GM18511 (cell line): Measurements from ENCODE around the gene PKIB.
A peak's percentile ranks its signal among the peaks of the same experiment; 100 is the strongest.

ENCODE experiments used
- ATAC-seq: cut with Tn5 transposase; IDR thresholded peaks from one replicate; pipeline ENCODE4 v1.9.1; 2021; ENCODE audit warnings: mild to moderate bottlenecking, moderate library complexity; ENCODE audit not compliant: unreplicated experiment

PKIB gene

GRCh38 chr6:122702841-122703240 lies 92.6 kb downstream of the PKIB start:
- no peak for ATAC-seq

DNA sequence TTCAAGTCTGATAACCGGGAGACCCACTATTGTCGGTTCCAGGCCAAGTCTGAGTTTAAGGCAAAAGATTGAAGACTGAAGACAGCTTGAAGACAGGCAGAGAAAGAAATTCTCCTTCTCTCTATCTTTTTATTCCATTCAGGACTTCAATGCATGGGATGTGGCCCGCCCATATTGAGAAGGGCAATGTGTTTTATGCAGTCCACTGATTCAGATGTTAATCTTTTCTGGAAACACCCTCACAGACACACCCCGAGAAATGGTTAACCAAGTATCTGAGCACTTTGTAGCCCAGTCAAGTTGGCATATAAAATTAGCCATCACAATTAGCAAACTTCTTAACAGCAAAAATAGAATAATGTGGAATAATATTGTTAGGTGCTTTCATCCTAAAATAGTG lies 93.9 kb downstream of the PKIB start:
- ATAC-seq: no peak

DNA sequence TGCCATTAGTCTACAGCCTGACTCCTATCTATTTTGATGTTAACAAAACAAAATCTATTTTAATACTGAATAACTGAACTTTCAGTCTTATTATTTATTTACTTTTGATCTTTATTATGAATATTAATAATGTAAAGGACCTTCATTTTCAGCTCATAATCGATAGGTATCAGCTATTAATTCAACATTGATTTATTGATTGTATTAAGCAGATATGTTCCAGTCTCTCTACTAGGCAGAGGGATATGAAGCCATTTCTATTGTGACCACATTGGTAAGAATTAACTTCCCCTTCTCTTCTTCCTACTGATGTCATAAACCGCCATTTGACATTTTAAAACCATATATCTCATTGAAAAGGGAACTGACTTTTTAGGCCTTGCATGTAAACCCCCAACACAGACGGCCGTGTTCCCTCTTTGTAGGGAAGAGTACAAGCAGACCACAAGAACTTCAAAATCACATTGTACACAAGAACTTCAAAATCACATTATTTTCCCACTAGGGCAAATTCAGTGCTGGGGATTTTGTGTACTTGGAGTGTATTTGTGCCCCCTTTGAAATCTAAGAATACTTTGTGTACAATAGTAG lies 99.8 kb downstream of the PKIB start:
- peak; percentile 88 for ATAC-seq

DNA sequence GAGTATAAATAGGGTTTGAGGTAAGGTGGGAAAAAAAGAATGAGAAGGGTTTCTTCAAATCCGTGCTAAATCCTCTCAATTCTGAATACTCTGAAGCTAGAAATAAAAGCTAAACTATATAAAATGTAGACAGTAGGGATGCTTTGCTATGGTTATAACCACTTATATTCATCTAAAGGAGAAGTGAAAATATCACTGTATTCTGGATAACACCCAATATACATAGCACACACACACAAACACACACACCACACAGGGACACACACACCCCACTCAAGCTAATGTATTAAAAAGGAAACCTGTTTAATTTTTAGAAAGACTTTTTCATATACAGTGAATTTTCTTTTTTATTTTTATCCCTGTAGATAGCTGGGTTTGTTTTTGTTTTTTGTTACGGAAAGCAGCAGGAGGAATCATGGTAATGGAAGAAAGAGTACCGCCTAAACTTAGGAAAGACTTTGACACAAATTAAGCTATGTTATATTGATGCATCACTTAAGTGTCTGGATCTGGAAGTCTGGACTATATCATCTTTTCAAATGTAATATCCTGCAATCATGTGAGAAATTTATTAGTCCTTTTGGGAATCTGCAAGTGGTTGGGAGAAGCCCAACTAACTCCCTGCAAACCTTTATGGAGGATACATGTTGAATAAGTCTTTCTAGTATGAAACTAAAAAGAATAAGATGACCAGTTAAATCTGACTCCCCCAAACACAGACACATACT lies 100.9 kb downstream of the PKIB start:
- ATAC-seq: no peak

- no peak for ATAC-seq
Measured at GRCh38 chr6:122712093-122712447, 101.9 kb downstream of the PKIB start.

GRCh38 chr6:122712448-122713137 lies 102.4 kb downstream of the PKIB start:
- ATAC-seq: no peak

GRCh38 chr6:122713138-122713537 lies 102.9 kb downstream of the PKIB start:
- ATAC-seq: no peak

GRCh38 chr6:122714059-122714458 lies 103.9 kb downstream of the PKIB start:
- ATAC-seq: no peak

DNA sequence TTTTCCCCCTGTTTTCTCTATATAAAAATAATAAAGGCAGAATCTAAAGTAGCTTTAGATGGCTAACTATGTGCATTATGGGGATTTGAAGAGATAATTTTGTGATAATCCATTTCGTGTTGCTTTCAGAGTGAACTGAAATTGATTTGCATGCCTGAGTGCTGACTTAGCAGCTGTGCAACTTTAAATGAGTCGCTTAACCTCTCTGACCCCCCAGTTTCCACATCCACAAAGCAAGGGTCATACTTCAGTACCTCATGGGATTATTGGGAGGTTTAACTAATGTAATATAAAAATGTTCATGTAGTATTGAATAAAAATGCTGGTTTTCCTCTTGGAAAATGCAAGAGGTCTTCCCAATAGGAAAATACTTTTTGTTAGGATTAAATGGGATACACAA lies 105.5 kb downstream of the PKIB start:
- ATAC-seq: no peak

DNA sequence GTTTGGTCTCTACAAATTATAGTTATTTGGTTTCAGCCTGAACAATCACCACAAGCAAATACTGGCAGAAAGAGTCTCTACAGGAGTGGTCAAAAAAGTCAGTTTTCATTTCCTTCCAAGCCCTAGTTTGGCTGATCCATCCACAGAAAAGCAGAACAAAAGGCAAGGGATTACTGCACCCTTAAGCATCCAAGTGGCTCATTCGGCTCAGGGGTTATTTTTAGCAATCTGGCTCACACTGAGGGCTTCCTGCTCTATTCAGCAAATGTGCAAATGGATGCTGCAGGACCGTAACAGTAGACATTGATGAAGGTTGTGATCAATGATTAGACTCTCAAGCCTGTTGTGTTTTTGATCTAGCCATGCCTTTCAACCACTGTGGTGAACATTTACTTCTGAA lies 107.1 kb downstream of the PKIB start:
- ATAC-seq: no peak

GRCh38 chr6:122718616-122719015 lies 108.4 kb downstream of the PKIB start:
- ATAC-seq: no peak

- no peak for ATAC-seq
Measured at GRCh38 chr6:122719176-122719575, 109.0 kb downstream of the PKIB start.

- no peak for ATAC-seq
Measured at GRCh38 chr6:122722746-122723145, 112.5 kb downstream of the PKIB start.

GRCh38 chr6:122726649-122727048 lies 116.4 kb downstream of the PKIB start:
- no peak for ATAC-seq

- ATAC-seq: no peak
Measured at GRCh38 chr6:122727244-122727643, 117.0 kb downstream of the PKIB start.

DNA sequence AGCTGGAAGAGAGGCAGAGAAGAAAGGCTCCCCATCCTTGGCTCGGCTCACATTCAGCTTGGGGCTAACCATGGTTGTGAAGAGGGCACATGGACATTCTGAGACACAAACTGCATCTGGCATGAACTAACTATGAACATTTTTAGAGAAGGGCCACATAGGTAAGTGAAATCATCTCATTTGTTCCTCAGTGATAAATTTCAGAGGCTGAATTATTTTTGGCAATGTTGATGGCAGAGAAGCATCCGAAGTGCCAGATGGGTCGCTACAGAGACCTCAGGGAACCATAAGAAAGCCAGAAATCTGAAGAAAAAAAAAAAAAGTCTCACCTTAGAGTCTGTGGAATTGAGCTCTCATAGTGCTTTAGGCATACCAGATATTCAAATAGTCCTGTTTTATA lies 120.1 kb downstream of the PKIB start:
- no peak for ATAC-seq

DNA sequence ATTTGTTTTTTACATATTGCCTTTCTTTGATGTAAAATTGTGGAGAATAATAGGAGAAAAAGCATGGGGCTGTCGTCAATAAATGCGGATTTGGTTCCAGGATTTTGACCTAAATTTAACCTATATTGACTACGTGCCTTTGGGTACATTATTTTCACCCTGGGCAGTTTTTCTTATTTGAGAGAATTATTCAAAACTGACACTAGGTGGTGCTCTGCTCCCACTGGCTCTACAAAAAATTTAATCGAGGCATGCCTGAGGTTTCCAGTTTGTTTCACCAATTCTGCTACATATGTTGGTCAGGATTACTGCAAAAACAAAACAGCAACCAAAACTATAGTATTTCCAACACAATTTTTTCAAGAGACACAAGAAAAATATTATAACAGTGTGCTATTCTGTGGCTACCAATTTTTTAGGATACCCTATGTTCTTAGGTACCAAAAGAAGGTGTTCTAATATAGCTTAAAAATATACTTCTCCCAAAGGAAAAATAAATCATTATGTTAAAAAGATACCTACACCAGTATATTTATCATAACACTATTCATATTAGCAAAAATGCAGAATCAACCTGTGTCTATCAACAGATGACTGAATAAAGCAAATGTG lies 120.7 kb downstream of the PKIB start:
- peak; percentile 63 for ATAC-seq

DNA sequence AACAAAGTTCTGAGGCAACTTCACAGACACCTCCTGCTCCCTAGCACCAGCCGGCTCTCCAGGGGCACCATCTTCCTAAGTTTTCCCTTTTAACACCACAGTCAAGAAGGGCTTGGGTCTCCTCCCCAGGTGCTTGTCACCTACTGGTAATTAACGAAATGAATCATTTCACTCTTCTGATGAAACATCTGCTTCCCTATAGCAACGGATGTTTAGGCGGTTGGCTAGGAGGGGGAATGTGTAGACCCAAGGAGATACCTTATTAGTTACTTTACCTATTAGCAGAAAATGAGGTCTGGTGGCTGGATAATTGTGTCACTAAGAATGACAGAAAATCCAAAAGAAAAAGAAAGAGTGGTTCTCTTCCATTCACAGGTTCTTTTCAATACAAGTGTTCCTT lies 123.1 kb downstream of the PKIB start:
- ATAC-seq: no peak

DNA sequence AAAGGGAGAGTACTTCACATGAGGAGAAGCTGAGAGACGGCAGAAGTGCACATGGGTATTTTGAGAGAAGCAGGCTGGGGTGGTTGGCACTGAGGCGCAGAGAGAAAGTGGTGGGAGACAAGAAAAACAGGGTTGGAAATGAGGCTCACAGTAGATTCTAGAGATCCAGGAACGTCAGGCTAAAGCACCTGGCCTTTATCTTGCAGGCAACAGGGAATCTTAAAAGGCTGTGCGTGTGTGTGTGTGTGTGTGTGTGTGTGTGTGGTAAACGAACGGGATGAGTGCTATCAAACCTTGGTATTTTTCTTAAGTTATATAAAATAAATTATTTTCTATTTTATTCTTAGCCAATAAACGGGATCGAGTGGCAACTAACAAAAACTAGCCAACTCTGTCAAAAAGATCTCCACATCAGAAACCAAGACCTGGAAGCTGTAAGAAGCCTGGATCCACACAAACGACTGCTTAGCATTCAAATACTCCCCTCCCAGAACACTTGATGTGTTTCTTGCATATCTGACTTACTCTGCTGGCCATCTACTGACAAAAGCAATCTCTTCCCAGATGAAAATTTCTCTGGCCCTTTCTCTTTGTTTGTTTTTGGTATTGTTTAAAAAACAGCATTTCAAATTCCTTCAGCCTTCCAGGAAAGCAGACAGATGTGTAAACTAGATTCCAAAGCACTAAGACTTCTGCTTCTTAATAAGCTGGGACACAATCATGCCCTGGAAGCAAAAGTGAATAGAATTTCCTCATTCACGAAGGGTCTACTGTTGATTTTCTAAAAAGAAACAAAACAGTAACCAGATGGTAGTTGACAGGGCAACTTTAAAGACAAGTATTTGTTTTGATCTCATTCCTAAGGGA lies 124.6 kb downstream of the PKIB start:
- no peak for ATAC-seq

GRCh38 chr6:122735582-122735981 lies 125.4 kb downstream of the PKIB start:
- ATAC-seq: no peak

DNA sequence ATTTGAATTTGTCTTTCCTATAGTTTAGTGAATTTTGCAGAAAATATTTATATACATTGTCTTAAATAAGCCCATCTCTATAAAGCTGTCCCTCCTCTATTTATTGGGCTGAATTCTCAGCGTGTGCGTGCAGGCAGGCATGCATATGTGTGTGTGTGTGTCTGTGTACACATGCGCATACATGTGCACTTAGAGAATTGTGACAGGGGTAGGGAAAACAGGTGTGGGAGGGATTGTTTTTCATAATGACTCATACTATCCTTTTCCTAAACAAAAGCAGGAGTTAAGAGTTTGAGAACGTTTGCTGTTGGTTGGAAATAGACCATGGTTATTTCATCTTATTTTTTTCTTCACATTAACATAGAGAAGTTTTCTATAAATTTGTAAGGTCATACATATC lies 126.0 kb downstream of the PKIB start:
- no peak for ATAC-seq
